Progenitor cell of endocrine pancreas (in vitro differentiated cells): ENCODE data around the gene ZNF638. TPM values are rescaled to one million over a fixed set of nuclear protein-coding genes. Genes with fewer than 3 reads are reported as not detected.

ENCODE experiments used
- DNase-seq: peaks from one replicate; pipeline ENCODE4 v3.0.0; 2021; ENCODE audit warnings: low spot score; ENCODE audit not compliant: unreplicated experiment
- H3K27ac Mint-ChIP-seq: 2 replicates; pipeline ENCODE4 v1.8.0; 2021; ENCODE audit warnings: mild to moderate bottlenecking, moderate library complexity, mixed read lengths
- H3K27me3 Mint-ChIP-seq: 2 replicates; pipeline ENCODE4 v1.8.0; 2021; ENCODE audit warnings: mixed read lengths
- H3K36me3 Mint-ChIP-seq: 2 replicates; pipeline ENCODE4 v1.8.0; 2022; ENCODE audit warnings: mixed read lengths; ENCODE audit not compliant: insufficient read depth
- H3K4me1 Mint-ChIP-seq: 2 replicates; pipeline ENCODE4 v1.8.0; 2021; ENCODE audit warnings: low read depth, mixed read lengths
- H3K4me3 Mint-ChIP-seq: 2 replicates; pipeline ENCODE4 v1.8.0; 2021; ENCODE audit warnings: low read depth, mild to moderate bottlenecking, moderate library complexity, mixed read lengths
- H3K9me3 Mint-ChIP-seq: 2 replicates; pipeline ENCODE4 v1.8.0; 2021; ENCODE audit warnings: low read depth, mixed read lengths
- total RNA-seq: library from RNA; stranded (reverse); gene quantifications from 2 replicates; pipeline ENCODE4 v1.2.1, GENCODE V29; 2021
- TF ChIP-seq, protein P1 (sequence below): fragments of 200-600 bp; sonication (generic); IDR thresholded peaks from one replicate; pipeline ENCODE4 v1.5.0; 2021; ENCODE audit warnings: antibody characterized with exemption, mild to moderate bottlenecking; ENCODE audit not compliant: unreplicated experiment

Gene ZNF638
- total RNA-seq, 1 donor from 2014 or later: 216 TPM

DNA sequence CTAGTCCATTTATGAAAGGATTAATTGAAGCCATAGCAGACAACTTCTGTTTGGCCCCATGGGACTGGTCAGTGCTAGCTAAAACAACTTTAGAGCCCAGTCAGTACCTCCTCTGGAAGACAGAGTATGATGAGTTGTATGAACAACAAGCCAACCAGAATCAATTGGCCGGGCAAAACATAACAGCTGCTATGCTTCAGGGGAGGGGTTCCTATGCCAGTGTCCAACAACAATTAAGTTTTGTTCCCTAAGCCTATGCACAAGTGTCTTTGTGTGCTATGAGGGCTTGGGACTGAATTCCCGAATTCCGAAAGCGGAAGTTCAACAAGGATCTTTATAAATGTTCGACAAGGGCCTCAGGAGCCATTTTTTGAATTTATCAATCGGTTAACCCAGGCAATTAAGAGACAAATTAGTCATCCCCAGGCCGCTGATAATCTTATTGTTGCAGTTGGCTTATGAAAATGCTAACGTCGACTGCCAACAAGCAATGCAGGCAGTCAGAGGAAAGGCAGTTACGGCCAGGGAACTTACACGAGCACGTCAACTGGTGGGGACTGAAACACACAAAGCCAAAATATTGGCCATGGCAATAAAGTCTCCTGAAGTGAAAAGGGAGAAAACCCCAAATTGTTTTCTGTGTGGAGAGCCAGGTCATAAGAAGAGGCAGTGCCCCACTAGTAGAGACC lies 57.9 kb downstream of the ZNF638 start:
- TF ChIP-seq, protein P1, sequence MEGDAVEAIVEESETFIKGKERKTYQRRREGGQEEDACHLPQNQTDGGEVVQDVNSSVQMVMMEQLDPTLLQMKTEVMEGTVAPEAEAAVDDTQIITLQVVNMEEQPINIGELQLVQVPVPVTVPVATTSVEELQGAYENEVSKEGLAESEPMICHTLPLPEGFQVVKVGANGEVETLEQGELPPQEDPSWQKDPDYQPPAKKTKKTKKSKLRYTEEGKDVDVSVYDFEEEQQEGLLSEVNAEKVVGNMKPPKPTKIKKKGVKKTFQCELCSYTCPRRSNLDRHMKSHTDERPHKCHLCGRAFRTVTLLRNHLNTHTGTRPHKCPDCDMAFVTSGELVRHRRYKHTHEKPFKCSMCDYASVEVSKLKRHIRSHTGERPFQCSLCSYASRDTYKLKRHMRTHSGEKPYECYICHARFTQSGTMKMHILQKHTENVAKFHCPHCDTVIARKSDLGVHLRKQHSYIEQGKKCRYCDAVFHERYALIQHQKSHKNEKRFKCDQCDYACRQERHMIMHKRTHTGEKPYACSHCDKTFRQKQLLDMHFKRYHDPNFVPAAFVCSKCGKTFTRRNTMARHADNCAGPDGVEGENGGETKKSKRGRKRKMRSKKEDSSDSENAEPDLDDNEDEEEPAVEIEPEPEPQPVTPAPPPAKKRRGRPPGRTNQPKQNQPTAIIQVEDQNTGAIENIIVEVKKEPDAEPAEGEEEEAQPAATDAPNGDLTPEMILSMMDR: no peak
- Mint-ChIP-seq H3K4me1 (no peaks in the 10 kb centered on the region), H3K27ac (peak overlapping the region; percentile 16), H3K36me3 (peaks cover 75% of the 10 kb centered on the region), H3K9me3 (peaks cover 9% of the 10 kb centered on the region), H3K27me3 (no peaks in the 10 kb centered on the region), H3K4me3 (no peak overlapping the region)
- no peak for DNase-seq

DNA sequence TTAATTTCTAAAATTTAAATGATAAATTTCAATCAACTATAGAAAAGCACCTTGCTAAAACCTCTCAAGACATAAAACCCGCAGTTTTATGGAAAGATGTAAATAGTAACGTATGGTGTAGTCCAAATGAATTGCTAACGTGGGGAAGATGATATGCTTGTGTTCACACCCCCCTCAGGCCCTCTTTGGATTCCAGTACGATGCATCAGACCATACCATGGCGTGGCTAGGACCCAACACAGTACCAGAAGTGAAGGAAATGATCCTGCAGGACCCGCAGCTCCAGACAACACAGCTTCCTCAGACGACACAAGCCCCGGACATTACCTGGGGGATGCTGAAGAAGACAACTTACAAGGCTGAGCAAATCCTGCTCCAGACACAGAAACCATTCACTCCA lies 61.6 kb downstream of the ZNF638 start:
- H3K27ac Mint-ChIP-seq: no peak overlapping the region
- H3K36me3 Mint-ChIP-seq: peaks cover 68% of the 10 kb centered on the region
- no peaks in the 10 kb centered on the region for H3K27me3 Mint-ChIP-seq
- H3K4me3 Mint-ChIP-seq: no peak overlapping the region
- peaks cover 11% of the 10 kb centered on the region for H3K9me3 Mint-ChIP-seq
- no peak for DNase-seq
- TF ChIP-seq, protein P1: no peak
- H3K4me1 Mint-ChIP-seq: no peaks in the 10 kb centered on the region

DNA sequence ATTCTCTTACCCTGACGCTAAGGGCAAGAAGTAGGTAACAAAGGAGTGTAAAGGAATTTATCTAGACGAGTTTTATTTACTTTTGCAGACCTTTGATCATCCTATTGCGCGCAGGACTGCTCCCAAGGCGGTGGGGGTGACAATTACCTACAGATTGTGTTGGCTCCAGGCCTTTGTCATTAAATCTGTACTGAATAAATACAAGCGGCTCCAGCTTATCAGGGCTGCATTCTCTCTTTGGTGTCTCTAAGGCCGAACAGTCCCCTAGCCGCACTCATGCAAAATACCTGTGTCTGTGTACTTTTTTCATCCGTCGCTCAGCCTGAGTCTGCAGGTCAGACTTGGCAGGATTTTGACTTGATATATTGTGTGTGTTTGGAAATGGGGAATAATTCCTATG lies 63.9 kb downstream of the ZNF638 start:
- Mint-ChIP-seq H3K4me3 (no peak overlapping the region), H3K27ac (no peak overlapping the region), H3K9me3 (peaks cover 8% of the 10 kb centered on the region), H3K4me1 (no peaks in the 10 kb centered on the region), H3K27me3 (no peaks in the 10 kb centered on the region), H3K36me3 (peaks cover 48% of the 10 kb centered on the region)
- TF ChIP-seq, protein P1: no peak
- DNase-seq: no peak

DNA sequence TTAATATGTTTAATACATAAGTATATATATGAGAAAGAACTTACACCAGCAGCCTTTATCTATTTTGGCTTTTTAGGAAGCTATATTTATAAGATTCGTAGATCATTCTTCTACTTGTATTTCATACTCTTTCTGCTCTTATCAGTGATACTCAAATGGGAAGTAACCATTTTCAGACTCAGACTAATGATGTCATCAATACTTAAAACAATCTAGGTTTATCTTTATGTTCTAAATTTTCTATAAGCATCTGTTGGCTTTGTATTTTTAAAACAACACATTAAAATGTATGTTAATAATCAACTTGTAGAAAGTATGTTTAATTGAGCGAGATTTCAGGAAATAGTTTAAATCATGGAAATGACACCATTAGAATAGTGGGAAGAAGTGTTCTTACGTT lies 70.8 kb downstream of the ZNF638 start:
- peaks cover 27% of the 10 kb centered on the region for H3K36me3 Mint-ChIP-seq
- DNase-seq: no peak

DNA sequence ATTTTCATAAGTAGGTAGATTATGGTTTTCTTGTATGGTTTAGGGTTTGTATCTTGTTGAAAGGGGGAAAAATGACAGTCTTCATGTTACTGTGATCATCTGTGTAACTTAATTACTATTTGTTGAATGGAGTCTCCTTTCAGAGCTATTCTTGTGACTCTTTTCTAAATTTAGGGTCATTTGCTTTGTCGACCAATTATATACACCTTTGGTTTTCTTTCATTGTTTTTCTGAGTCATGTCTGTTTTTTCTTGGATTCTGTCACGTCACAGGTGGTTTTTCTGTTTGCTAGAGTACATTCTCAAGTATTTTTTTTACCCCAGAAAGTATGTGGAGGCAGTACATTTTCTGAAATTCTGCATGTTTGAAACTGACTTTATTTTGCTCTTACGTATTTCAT lies 78.0 kb downstream of the ZNF638 start:
- H3K27ac Mint-ChIP-seq: peak overlapping the region; percentile 29
- peaks cover 33% of the 10 kb centered on the region for H3K36me3 Mint-ChIP-seq
- no peaks in the 10 kb centered on the region for H3K27me3 Mint-ChIP-seq
- H3K9me3 Mint-ChIP-seq: peaks cover 4% of the 10 kb centered on the region
- no peak for DNase-seq
- no peak overlapping the region for H3K4me3 Mint-ChIP-seq
- H3K4me1 Mint-ChIP-seq: no peaks in the 10 kb centered on the region
- TF ChIP-seq, protein P1: no peak

More for the DNA sequence above, 70.8 kb downstream of the ZNF638 start:
- Mint-ChIP-seq H3K27me3 (no peaks in the 10 kb centered on the region), H3K9me3 (no peaks in the 10 kb centered on the region), H3K4me1 (no peaks in the 10 kb centered on the region), H3K4me3 (no peak overlapping the region), H3K27ac (no peak overlapping the region)
- TF ChIP-seq, protein P1: no peak
